Spleen (tissue), 11 donors: ENCODE data around the gene ZBTB26. TPM values are rescaled to one million over a fixed set of nuclear protein-coding genes. Genes with fewer than 3 reads are reported as not detected.

ENCODE experiments used
- DNase-seq: peaks from one replicate; pipeline ENCODE4 v3.0.0-alpha.2; 2020
- H3K27ac ChIP-seq, 8 donors: fragments of 200-600 bp; sonication (generic) in 7 of 8; 1 replicate in 4 of 8; 2 replicates in 4 of 8; pipeline versions ENCODE4 v1.5.0 to v1.8.0; 2016 to 2021; ENCODE audit warnings: inconsistent platforms in 4 of 8, mild to moderate bottlenecking in 4 of 8, moderate library complexity in 1 of 8
- H3K27me3 ChIP-seq, 7 donors: fragments of 200-600 bp; sonication (generic) in 6 of 7; replicated peaks in 1 of 7; 1 replicate in 4 of 7; 2 replicates in 3 of 7; pipeline versions ENCODE4 v1.5.0 to v1.8.0; 2016 to 2021; ENCODE audit warnings: inconsistent platforms in 3 of 7, mild to moderate bottlenecking in 1 of 7
- H3K36me3 ChIP-seq, 6 donors: fragments of 200-600 bp; sonication (generic) in 5 of 6; 1 replicate in 4 of 6; 2 replicates in 2 of 6; pipeline versions ENCODE4 v1.5.0 to v1.8.0; 2016 to 2021; ENCODE audit warnings: inconsistent platforms in 2 of 6
- H3K4me1 ChIP-seq, 6 donors: fragments of 200-600 bp; sonication (generic) in 5 of 6; 1 replicate in 3 of 6; 2 replicates in 3 of 6; pipeline versions ENCODE4 v1.5.0 to v1.8.0; 2016 to 2021; ENCODE audit warnings: inconsistent platforms in 3 of 6
- H3K4me3 ChIP-seq, 8 donors: fragments of 200-600 bp; sonication (generic) in 7 of 8; 1 replicate in 4 of 8; 2 replicates in 4 of 8; pipeline versions ENCODE4 v1.5.0 to v1.8.0; 2016 to 2021; ENCODE audit warnings: inconsistent platforms in 4 of 8, mild to moderate bottlenecking in 4 of 8, moderate library complexity in 2 of 8
- H3K9me3 ChIP-seq, 8 donors: fragments of 200-600 bp; sonication (generic) in 7 of 8; 1 replicate in 4 of 8; 2 replicates in 4 of 8; pipeline versions ENCODE4 v1.5.0 to v1.8.0; 2016 to 2021; ENCODE audit warnings: inconsistent platforms in 4 of 8
- POLR2A ChIP-seq, 3 donors: fragments of 450-650 bp; IDR thresholded peaks; one replicate each; pipeline ENCODE4 v1.5.1; 2017; ENCODE audit warnings: antibody characterized with exemption in 3 of 3, mild to moderate bottlenecking in 1 of 3
- POLR2AphosphoS5 ChIP-seq, 3 donors: sonication (generic); formaldehyde crosslinking; IDR thresholded peaks; one replicate each; pipeline ENCODE4 v1.5.1; 2017; ENCODE audit warnings: antibody characterized with exemption in 3 of 3
- WGBS, 5 donors: extraction: QIAGEN DNeasy Blood & Tissue Kit in 3 of 5; methylation state at CpG; one replicate each; pipeline versions ENCODE4 v1.1.5 to v1.1.7; 2013 to 2018; 5-methylcytosine and 5-hydroxymethylcytosine counted together
- intact Hi-C: fragments of 100-400 bp; cut with DNase I; formaldehyde crosslinking; loops from one replicate; pipeline ENCODE4 v1.15.0; 2023; ENCODE audit warnings: low total_unique reads
- polyA plus RNA-seq, 3 donors: library from polyadenylated mRNA; stranded (reverse); fragments of 200-250 nt; gene quantifications; one replicate each; pipeline ENCODE4 v1.2.1, GENCODE V29; 2013
- total RNA-seq, 7 donors: library from RNA; depleted of rRNA in 3 of 7; stranded (reverse); fragments of >200 nt in 3 of 7; fragmentation: NEBNext Ultra II Directional in 4 of 7; extraction: Animal tissue kit (Norgen Biotek cat#: 25700) in 4 of 7; gene quantifications; one replicate each; pipeline versions ENCODE4 v1.1.0 to v1.2.1, GENCODE V29; 2016 to 2021
- TF ChIP-seq, protein P1 (sequence below), 11 experiments: fragments of 200-600 bp in 7 of 11; fragments of 450-650 bp in 4 of 11; sonication (generic) in 4 of 11; IDR thresholded peaks in 8 of 11; conservative IDR thresholded peaks in 3 of 11; 1 replicate in 7 of 11; 2 replicates in 4 of 11; pipeline versions ENCODE4 v1.4.0 to v1.8.0; 2016 to 2021; ENCODE audit warnings: antibody characterized with exemption in 11 of 11, inconsistent platforms in 4 of 11, mild to moderate bottlenecking in 1 of 11
- donor health status: healthy with polysubstance abuse.
- donor health status: DM: no; HTN: no; CAD: no; lungs with moderate emphysema.
- donor health status: DM: no; HTN: no; CAD: no.
- donor health status: Bipolar disorder and iron deficiency.
- donor health status: healthy.
- donor health status: DM: no; HTN: no; CAD: no.
- donor health status: DM: yes; HTN: yes; CAD: no.

ZBTB26 gene
- total and polyA plus RNA-seq, 10 donors: 5.1 to 10.9 (median 8.6) TPM

DNA sequence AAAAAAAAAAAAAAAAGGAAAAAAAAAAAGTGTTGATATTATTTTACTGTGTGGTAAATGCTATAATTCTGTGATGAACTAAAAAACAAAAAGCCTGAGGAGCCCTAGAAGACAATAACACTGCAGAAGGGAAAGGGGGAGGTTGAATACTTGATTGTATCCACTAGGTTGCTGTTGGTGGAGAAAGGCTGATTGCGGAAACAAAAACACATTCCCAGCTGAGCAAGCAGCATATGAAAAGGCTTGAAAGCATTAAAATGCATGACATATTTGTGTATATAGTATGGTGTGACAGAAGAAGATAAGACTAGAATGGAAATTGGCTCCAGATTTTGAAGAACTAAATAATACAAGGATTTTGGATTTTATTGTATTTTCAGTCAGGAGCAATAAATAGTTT, 18.4 kb upstream of the ZBTB26 start:
- H3K9me3 ChIP-seq: no peaks in the 10 kb centered on the region
- no peaks in the 10 kb centered on the region for H3K27me3 ChIP-seq
- H3K27ac ChIP-seq: no peak overlapping the region
- H3K4me3 ChIP-seq: no peak overlapping the region
- peaks cover 0 to 5% (median 0%) of the 10 kb centered on the region in 6 donors for H3K36me3 ChIP-seq
- DNase-seq: no peak
- WGBS, 5 donors: 94 to 99% (median 95%) methylated on average over 1 of the region's 1 CpG
- TF ChIP-seq POLR2AphosphoS5 (IDR thresholded peaks at IDR 0.05) (no peak), POLR2A (IDR thresholded peaks at IDR 0.05) (no peak)
- TF ChIP-seq, protein P1, sequence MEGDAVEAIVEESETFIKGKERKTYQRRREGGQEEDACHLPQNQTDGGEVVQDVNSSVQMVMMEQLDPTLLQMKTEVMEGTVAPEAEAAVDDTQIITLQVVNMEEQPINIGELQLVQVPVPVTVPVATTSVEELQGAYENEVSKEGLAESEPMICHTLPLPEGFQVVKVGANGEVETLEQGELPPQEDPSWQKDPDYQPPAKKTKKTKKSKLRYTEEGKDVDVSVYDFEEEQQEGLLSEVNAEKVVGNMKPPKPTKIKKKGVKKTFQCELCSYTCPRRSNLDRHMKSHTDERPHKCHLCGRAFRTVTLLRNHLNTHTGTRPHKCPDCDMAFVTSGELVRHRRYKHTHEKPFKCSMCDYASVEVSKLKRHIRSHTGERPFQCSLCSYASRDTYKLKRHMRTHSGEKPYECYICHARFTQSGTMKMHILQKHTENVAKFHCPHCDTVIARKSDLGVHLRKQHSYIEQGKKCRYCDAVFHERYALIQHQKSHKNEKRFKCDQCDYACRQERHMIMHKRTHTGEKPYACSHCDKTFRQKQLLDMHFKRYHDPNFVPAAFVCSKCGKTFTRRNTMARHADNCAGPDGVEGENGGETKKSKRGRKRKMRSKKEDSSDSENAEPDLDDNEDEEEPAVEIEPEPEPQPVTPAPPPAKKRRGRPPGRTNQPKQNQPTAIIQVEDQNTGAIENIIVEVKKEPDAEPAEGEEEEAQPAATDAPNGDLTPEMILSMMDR (IDR thresholded peaks at IDR 0.05 in 8 of 11, conservative IDR thresholded peaks at IDR 0.05 in 3 of 11): no peak
- peaks cover 2 to 64% (median 24%) of the 10 kb centered on the region in 6 donors for H3K4me1 ChIP-seq
- intact Hi-C loops: no loop called here

DNA sequence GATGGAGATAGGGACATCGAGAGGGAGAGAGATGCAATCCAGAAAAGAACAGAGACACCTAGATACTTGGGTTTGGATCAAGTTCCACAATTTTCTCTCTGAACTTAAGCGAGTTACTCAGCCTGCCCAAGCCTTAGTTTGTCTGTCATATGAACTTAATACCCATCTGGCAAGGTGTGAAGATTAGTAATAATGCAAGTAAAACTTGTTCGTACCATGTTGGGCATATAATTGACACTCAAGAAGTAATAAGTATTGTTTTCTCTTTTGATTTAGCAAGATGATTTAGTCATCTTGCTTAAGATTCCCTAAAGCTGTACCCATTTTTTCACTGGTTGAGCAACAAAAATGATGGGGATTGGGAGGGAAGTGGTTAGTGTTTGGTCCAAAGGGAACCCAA, 17.0 kb upstream of the ZBTB26 start:
- H3K4me3 ChIP-seq: no peak overlapping the region
- peaks cover 0 to 11% (median 0%) of the 10 kb centered on the region in 6 donors for H3K36me3 ChIP-seq
- TF ChIP-seq, protein P1 (IDR thresholded peaks at IDR 0.05 in 8 of 11, conservative IDR thresholded peaks at IDR 0.05 in 3 of 11): no peak
- TF ChIP-seq POLR2A (IDR thresholded peaks at IDR 0.05) (no peak), POLR2AphosphoS5 (IDR thresholded peaks at IDR 0.05) (no peak)
- H3K27me3 ChIP-seq: no peaks in the 10 kb centered on the region
- 71 to 90% (median 87%) methylated on average over 3 of the region's 3 CpGs for WGBS, 5 donors
- peaks cover 4 to 73% (median 29%) of the 10 kb centered on the region in 6 donors for H3K4me1 ChIP-seq
- intact Hi-C loops: no loop called here
- DNase-seq: no peak
- H3K27ac ChIP-seq: no peak overlapping the region
- no peaks in the 10 kb centered on the region for H3K9me3 ChIP-seq

DNA sequence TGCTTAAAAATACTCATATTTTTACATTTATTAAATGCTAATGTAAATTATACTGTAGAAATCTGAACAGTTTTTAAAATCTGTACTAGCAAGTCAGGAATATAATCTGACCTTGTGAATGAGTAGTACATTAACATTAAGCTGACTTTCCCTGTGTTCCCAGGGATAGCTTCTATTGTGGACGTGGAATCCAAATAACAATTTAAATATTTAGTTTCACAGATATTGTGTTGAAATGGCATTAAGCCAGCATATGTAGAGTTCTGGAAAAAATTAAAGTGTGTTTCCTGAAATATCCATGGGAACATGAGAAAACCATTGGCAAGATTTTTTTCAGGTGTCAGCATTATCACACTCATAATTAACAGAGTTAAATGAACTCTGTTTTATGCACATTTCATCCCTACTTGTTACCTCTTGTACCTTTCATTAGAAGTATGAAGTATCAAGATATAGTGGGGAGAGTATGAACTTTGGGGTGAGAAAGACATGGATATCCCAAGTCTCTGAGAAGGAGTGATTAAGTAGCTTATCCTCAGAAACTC, 15.2 kb upstream of the ZBTB26 start:
- Histone ChIP-seq H3K27me3 (no peaks in the 10 kb centered on the region), H3K4me1 (peaks cover 9 to 85% (median 47%) of the 10 kb centered on the region in 6 donors)
- WGBS, 5 donors: 91 to 98% (median 96%) methylated on average over 1 of the region's 1 CpG

More for the DNA sequence above, 15.2 kb upstream of the ZBTB26 start:
- Histone ChIP-seq H3K4me3 (no peak overlapping the region), H3K9me3 (no peaks in the 10 kb centered on the region), H3K36me3 (peaks cover 0 to 11% (median 0%) of the 10 kb centered on the region in 6 donors), H3K27ac (no peak overlapping the region)
- intact Hi-C loops: no loop called here
- DNase-seq: no peak
- TF ChIP-seq POLR2A (IDR thresholded peaks at IDR 0.05) (no peak), POLR2AphosphoS5 (IDR thresholded peaks at IDR 0.05) (no peak)
- TF ChIP-seq, protein P1 (IDR thresholded peaks at IDR 0.05 in 8 of 11, conservative IDR thresholded peaks at IDR 0.05 in 3 of 11): no peak
